SK-N-MC (cell line): Measurements from ENCODE around the gene FNDC3B.

ENCODE experiments used
- EZH2 ChIP-seq: fragments of 200-600 bp; sonication (generic); IDR thresholded peaks from one replicate; pipeline ENCODE4 v1.6.1; 2017; ENCODE audit warnings: antibody characterized with exemption
- FOXP2 ChIP-seq: optimal IDR thresholded peaks from 2 replicates; pipeline ENCODE3; 2011; ENCODE audit warnings: mild to moderate bottlenecking, moderate library complexity; ENCODE audit not compliant: insufficient read depth; ENCODE audit errors: extremely low read length, control extremely low read depth
- POLR2AphosphoS5 ChIP-seq: IDR thresholded peaks from 2 replicates; pipeline ENCODE4 v1.6.1; 2012; ENCODE audit warnings: mild to moderate bottlenecking, low read depth, low read length, borderline replicate concordance

- TF ChIP-seq EZH2, result no peak
- TF ChIP-seq FOXP2, result no peak
- TF ChIP-seq POLR2AphosphoS5, result no peak
Observed at GRCh38 chr3:171991166-171991565, 48.2 kb upstream of the FNDC3B start.
